ENCODE results near the gene LDB3.

DNA sequence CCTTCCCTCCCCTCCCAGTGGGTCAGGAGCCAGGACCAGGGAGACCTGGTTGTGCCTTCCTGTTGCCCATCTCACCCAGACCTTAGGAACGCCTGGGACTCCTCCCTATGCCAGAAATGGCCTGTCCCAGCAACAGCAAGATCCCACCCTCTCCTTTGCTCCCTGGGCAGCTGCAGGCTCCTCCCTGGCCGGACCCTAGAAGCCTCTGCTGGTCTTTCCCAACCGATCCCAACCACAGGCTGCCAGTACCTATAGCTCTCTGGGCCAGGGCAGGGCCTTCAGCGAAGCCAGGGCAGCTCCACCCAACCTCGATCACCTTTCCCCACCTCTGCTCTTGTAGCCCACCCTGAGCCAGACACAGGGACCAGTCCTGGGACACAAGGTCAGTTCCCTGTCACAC lies 21.9 kb downstream of the LDB3 start:
- TF ChIP-seq, protein P1, sequence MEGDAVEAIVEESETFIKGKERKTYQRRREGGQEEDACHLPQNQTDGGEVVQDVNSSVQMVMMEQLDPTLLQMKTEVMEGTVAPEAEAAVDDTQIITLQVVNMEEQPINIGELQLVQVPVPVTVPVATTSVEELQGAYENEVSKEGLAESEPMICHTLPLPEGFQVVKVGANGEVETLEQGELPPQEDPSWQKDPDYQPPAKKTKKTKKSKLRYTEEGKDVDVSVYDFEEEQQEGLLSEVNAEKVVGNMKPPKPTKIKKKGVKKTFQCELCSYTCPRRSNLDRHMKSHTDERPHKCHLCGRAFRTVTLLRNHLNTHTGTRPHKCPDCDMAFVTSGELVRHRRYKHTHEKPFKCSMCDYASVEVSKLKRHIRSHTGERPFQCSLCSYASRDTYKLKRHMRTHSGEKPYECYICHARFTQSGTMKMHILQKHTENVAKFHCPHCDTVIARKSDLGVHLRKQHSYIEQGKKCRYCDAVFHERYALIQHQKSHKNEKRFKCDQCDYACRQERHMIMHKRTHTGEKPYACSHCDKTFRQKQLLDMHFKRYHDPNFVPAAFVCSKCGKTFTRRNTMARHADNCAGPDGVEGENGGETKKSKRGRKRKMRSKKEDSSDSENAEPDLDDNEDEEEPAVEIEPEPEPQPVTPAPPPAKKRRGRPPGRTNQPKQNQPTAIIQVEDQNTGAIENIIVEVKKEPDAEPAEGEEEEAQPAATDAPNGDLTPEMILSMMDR (IDR thresholded peaks at IDR 0.05), result no peak
- TF ChIP-seq POLR2A (IDR thresholded peaks at IDR 0.05), result no peak
